Fibroblast of mammary gland (primary cell): ENCODE data around the gene SLITRK4.

Experiments
- DNase-seq: peaks from one replicate; pipeline ENCODE4 v3.0.0-alpha.2; 2010; ENCODE audit warnings: low read depth
- H3K4me3 ChIP-seq: 2 replicates; pipeline ENCODE4 v1.5.1; 2011; ENCODE audit warnings: low read depth, mild to moderate bottlenecking, low read length, moderate library complexity; ENCODE audit not compliant: control insufficient read depth
- TF ChIP-seq, protein P1 (sequence below): conservative IDR thresholded peaks from 2 replicates; pipeline ENCODE4 v1.5.1; 2011; ENCODE audit warnings: low read depth, low read length, inconsistent platforms; ENCODE audit not compliant: control insufficient read depth, insufficient read depth

SLITRK4 gene

DNA sequence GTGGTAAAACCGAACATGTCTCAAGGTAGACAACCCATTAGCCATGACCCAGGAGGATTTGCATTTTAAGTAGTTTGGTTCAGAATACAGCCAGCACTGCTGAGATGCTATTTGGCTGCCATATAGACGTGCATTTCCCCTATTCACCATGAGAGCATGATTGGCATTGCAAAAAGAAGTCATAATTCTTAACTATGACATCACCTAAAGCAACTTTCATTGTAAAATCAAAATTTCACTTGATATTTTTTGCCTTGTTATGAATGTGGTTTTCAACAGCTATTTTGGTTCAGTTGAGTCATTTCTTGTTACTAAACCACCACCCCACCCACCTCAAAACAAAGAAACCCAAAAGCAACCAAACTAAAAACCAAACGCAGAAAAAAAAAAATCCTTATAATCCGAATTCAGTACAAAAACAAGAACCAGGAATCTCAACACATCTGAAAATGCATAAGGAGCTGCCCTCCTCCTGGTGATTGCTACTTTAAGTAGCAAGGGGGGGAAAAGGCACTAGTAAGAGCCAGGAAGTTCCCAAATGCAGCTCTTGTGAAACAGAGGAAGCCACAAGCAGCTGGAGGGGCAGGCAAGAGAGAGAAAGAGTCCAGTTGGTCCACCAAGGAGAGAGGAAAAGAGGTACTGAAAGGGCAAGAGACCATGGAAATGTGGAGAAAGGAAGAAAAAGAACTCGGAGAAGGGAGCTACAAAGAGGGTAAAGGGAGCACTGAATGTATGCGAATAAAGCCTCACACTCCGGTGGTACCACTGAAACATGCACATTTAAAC lies 3.1 kb downstream of the SLITRK4 start:
- TF ChIP-seq, protein P1, sequence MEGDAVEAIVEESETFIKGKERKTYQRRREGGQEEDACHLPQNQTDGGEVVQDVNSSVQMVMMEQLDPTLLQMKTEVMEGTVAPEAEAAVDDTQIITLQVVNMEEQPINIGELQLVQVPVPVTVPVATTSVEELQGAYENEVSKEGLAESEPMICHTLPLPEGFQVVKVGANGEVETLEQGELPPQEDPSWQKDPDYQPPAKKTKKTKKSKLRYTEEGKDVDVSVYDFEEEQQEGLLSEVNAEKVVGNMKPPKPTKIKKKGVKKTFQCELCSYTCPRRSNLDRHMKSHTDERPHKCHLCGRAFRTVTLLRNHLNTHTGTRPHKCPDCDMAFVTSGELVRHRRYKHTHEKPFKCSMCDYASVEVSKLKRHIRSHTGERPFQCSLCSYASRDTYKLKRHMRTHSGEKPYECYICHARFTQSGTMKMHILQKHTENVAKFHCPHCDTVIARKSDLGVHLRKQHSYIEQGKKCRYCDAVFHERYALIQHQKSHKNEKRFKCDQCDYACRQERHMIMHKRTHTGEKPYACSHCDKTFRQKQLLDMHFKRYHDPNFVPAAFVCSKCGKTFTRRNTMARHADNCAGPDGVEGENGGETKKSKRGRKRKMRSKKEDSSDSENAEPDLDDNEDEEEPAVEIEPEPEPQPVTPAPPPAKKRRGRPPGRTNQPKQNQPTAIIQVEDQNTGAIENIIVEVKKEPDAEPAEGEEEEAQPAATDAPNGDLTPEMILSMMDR = no peak
- no peak overlapping the region for H3K4me3 ChIP-seq
- DNase-seq = peak; percentile 7

DNA sequence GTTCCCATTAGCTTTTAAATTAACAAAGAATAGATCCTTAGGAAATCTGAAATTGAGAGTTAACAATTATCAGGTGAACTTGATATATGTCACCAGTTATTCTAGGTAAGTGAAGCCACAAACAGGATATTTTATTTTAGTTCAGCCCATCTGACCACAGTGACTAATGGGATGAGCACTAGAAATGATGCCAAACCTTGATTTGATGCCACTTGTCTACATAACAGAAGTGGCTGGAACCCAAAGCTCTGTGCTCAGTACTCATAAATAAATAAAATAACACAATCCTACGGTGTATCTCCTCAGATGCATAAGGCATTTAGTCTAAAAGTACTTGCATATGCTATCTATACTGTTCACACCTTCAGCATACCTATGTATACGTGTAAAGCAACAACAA lies 12.2 kb downstream of the SLITRK4 start:
- TF ChIP-seq, protein P1 = no peak
- DNase-seq = no peak
- H3K4me3 ChIP-seq = no peak overlapping the region

DNA sequence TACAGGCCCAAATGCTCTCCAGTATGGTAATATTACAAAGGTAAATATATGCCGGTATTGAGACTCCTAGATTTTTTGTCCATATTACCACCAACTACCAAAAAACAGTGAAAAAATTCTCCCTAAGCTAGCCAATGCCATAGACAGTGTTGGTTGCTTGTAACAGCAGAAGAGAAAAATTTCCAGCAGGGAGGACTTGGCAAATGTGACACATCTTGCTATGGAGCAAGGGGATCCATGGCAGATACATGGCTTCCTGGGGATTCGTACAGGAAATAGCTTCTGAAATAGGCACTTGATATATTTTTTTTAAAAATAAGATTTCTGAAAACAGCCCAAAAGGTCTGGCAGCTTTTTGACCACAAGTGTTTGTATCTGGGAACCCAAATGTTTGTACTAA lies 14.6 kb downstream of the SLITRK4 start:
- no peak overlapping the region for H3K4me3 ChIP-seq
- DNase-seq = no peak
- TF ChIP-seq, protein P1 = no peak

DNA sequence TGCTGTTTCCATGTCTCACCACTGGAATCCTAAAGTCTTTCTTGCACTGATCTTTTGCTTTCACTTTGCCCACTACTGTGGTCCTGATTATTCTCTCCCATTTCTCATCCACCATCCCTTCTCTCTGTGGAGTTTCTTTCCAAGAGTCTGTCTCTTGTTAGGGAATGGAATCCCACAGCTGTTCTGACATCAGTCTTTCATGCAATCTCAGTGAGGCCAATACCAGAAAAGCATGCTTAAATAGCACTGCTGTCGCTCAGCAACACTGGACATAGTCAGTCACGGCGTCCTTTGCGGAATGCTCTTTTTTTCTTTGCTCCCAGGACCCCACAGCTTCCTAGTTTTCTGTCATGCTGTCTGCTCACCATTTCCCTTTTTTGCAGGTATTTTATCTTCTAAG lies 20.1 kb downstream of the SLITRK4 start:
- DNase-seq = no peak
- no peak overlapping the region for H3K4me3 ChIP-seq
- TF ChIP-seq, protein P1 = no peak

GRCh38 chrX:143601809-143602208 lies 34.1 kb downstream of the SLITRK4 start:
- TF ChIP-seq, protein P1 = no peak
- no peak overlapping the region for H3K4me3 ChIP-seq
- DNase-seq = no peak

- DNase-seq = no peak
- TF ChIP-seq, protein P1 = no peak
- no peak overlapping the region for H3K4me3 ChIP-seq
Measured at GRCh38 chrX:143581240-143581639, 54.7 kb downstream of the SLITRK4 start.
